Karpas-422 (cell line): ENCODE data around the gene SPACA9. TPM values are rescaled to one million over a fixed set of nuclear protein-coding genes. Genes with fewer than 3 reads are reported as not detected.
A peak's percentile ranks its signal among the peaks of the same experiment; 100 is the strongest.

ENCODE experiments used
- DNase-seq: peaks from one replicate; pipeline ENCODE4 v3.0.0-alpha.2; 2015
- H2AFZ ChIP-seq: fragments of 200-600 bp; sonication (generic); 2 replicates; pipeline ENCODE4 v1.6.1; 2014; ENCODE audit warnings: antibody characterized with exemption, low read length, mixed read lengths
- H3K27ac ChIP-seq: fragments of 200-600 bp; sonication (generic); 2 replicates; pipeline ENCODE4 v1.5.1; 2014; ENCODE audit warnings: mild to moderate bottlenecking, low read length, moderate library complexity
- H3K27me3 ChIP-seq: fragments of 200-600 bp; sonication (generic); 2 replicates; pipeline ENCODE4 v1.6.1; 2014; ENCODE audit warnings: low read length, mixed read lengths
- H3K36me3 ChIP-seq: fragments of 200-600 bp; sonication (generic); 2 replicates; pipeline ENCODE4 v1.6.1; 2014; ENCODE audit warnings: low read length, mixed read lengths; ENCODE audit not compliant: insufficient read depth
- H3K4me1 ChIP-seq: fragments of 200-600 bp; sonication (generic); 2 replicates; pipeline ENCODE4 v1.6.1; 2014; ENCODE audit warnings: mild to moderate bottlenecking, low read length, mixed read lengths
- H3K4me2 ChIP-seq: fragments of 200-600 bp; sonication (generic); 2 replicates; pipeline ENCODE4 v1.6.1; 2014; ENCODE audit warnings: low read length, low read depth, mild to moderate bottlenecking; ENCODE audit not compliant: poor library complexity, severe bottlenecking
- H3K4me3 ChIP-seq: fragments of 200-600 bp; sonication (generic); 2 replicates; pipeline ENCODE4 v1.5.1; 2014; ENCODE audit warnings: mild to moderate bottlenecking, antibody characterized with exemption, low read length, mixed read lengths
- H3K79me2 ChIP-seq: fragments of 200-600 bp; sonication (generic); 2 replicates; pipeline ENCODE4 v1.6.1; 2014; ENCODE audit warnings: mild to moderate bottlenecking, low read length, mixed read lengths
- H3K9ac ChIP-seq: fragments of 200-600 bp; sonication (generic); 2 replicates; pipeline ENCODE4 v1.6.0; 2014; ENCODE audit warnings: low read length
- H3K9me2 ChIP-seq: fragments of 200-600 bp; sonication (generic), shearing (Covaris generic); replicated peaks from 2 replicates; pipeline ENCODE4 v1.6.0; 2014; ENCODE audit warnings: mild to moderate bottlenecking, low read length, moderate library complexity; ENCODE audit not compliant: insufficient read depth
- H3K9me3 ChIP-seq: fragments of 300-700, 200-600 bp; sonication (generic); 2 replicates; pipeline ENCODE4 v1.6.1; 2014; ENCODE audit warnings: low read length, mixed read lengths
- H4K20me1 ChIP-seq: fragments of 200-600 bp; sonication (generic); 2 replicates; pipeline ENCODE4 v1.6.1; 2014; ENCODE audit warnings: mild to moderate bottlenecking, antibody characterized with exemption, low read length, low read depth; ENCODE audit not compliant: insufficient read depth
- total RNA-seq: library from RNA; depleted of rRNA; stranded (reverse); fragments of >200 nt; shearing (Covaris generic); gene quantifications from 2 replicates; pipeline ENCODE4 v1.2.3, GENCODE V29; 2014; ENCODE audit warnings: low replicate concordance; rRNA removed

Gene SPACA9
- total RNA-seq, 1 experiment from 2014 or later, result 13.5 TPM

DNA sequence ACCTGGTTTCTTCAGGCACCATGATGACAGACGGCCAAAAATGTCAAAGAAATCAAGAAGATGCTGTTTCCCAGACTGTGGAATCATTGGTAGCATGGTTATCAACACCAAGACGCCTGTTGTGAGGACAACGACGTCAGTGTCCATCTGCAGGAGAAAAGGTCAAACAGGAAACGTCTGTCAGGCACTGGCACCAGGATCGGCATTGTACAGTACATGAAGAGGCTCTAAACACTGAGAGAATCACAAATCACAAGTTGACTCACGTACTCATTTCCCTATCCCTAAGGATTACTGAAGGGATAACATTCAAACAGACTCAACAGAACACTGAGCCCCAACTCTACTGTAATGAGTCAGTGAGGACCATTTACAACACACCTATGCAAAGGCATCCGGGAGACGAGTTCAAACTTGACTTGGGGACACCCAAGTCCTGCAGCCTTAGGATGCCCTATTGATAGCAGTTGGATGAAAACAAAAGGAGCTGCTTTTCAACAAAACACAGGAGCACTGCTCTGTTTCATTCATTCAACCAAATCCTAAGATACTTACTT, 44.7 kb downstream of the SPACA9 start:
- Histone ChIP-seq H4K20me1 (no peaks in the 10 kb centered on the region), H3K9me3 (no peaks in the 10 kb centered on the region), H3K4me2 (no peak overlapping the region), H3K4me3 (no peak overlapping the region), H3K4me1 (no peaks in the 10 kb centered on the region; the same call in 1 of the 2 replicates), H3K9ac (no peak overlapping the region), H3K79me2 (0 out of 2 replicates have a peak, but pooled peaks cover 3% of the 10 kb centered on the region), H3K9me2 (no peaks in the 10 kb centered on the region), H2AFZ (no peak overlapping the region), H3K27me3 (no peaks in the 10 kb centered on the region), H3K36me3 (peaks cover 65% of the 10 kb centered on the region), H3K27ac (no peak overlapping the region)
- DNase-seq, result no peak

DNA sequence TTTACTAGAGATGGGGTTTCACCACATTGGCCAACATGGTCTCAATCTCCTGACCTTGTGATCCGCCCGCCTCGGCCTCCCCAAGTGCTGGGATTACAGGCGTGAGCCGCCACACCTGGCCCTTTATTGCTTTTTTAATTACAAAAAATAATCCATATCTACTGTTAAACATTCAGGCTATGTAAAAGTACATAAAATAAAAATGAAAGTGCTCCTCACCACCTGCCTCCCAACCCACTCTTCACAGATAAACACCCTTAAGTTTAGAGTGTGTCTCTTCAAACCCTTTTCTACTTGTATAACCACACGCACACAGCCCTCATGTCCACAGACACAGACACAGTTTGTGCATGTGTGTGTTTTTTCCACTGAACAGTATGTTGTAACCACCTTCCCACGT, 49.0 kb downstream of the SPACA9 start:
- peaks cover 45% of the 10 kb centered on the region; the same call in 1 of the 2 replicates for H3K36me3 ChIP-seq
- H3K4me3 ChIP-seq, result no peak overlapping the region
- H4K20me1 ChIP-seq, result no peaks in the 10 kb centered on the region
- H2AFZ ChIP-seq, result no peak overlapping the region
- H3K4me1 ChIP-seq, result no peaks in the 10 kb centered on the region; the same call in 1 of the 2 replicates
- no peak overlapping the region for H3K27ac ChIP-seq
- peaks cover 11% of the 10 kb centered on the region for H3K9me2 ChIP-seq
- H3K27me3 ChIP-seq, result no peaks in the 10 kb centered on the region
- H3K79me2 ChIP-seq, result peaks cover 21% of the 10 kb centered on the region
- no peak overlapping the region for H3K4me2 ChIP-seq
- H3K9ac ChIP-seq, result no peak overlapping the region
- H3K9me3 ChIP-seq, result no peaks in the 10 kb centered on the region
- no peak for DNase-seq

DNA sequence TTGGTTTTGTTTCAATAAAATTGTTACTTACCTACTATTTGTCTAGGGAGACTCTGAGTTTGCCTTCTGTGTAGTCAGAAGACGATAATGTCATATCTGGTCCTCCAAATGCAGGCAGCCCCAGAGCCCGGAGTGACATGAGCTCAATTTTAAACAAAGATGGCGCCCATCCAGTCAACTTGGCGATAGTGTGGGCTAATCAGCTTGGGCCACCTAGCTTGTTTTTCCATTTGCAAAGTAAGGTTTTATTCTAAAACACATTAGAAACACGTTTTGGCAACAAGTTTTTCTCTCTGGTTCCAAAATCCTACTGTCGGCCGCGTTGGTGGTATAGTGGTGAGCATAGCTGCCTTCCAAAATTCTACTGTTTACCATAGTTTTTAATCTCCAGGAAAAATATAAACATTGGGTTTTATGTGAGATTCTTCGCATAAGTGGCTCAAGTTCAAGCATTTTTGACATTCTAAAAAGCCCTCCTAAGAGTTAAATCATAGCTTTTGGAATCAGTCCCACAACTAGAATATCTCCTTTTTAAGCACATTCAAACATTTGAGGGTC, 52.6 kb downstream of the SPACA9 start:
- Histone ChIP-seq H3K36me3 (peaks cover 23% of the 10 kb centered on the region; the same call in 1 of the 2 replicates), H3K9ac (no peak overlapping the region), H3K4me2 (no peak overlapping the region), H3K27ac (peak overlapping the region; percentile 35; the same call in 1 of the 2 replicates), H3K79me2 (peaks cover 41% of the 10 kb centered on the region), H3K4me3 (no peak overlapping the region), H4K20me1 (no peaks in the 10 kb centered on the region), H3K9me3 (no peaks in the 10 kb centered on the region), H3K27me3 (no peaks in the 10 kb centered on the region), H2AFZ (no peak overlapping the region), H3K9me2 (peaks cover 11% of the 10 kb centered on the region), H3K4me1 (no peaks in the 10 kb centered on the region)
- DNase-seq, result no peak

DNA sequence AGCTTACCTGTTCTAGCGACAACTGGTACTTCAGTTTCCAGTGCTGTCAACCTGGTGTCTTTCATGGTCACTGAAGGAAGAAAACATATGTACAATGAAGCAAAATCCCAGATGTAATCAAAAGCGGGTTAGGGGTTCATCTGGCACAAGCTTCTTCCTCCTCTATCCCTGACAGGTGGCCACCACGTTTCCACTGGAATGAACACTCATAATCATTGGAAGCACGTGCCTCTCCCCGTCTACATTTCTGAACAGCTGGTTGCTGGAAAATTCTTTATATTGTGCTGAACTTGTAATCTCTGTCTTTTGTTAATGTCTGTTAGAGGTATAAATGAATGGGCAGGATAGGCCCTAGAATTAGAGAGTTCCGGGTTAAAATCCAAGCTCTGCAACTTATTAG, 56.3 kb downstream of the SPACA9 start:
- H3K27ac ChIP-seq, result no peak overlapping the region

DNA sequence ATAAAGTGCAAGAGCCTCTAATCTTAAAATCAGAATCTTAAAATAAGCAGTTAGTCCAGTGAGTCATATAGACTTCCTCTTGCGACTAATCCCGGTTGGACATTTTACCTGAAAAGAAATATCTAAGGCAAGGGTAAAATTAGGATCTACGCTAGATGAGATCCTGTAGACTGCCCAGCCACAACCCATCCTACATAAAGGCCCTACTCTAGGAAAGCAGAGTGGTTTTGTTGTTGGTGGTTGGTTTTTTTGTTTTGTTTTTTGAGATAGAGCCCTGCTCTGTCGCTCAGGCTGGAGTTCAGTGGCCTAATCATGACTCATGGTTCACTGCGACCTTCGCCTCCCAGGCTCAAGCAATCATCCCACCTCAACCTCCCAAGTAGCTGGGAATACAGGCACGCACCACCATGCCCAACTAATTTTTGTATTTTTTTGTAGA, 58.8 kb downstream of the SPACA9 start:
- no peaks in the 10 kb centered on the region for H3K27me3 ChIP-seq
- peaks cover 84% of the 10 kb centered on the region for H3K79me2 ChIP-seq
- no peak overlapping the region for H2AFZ ChIP-seq
- H3K4me1 ChIP-seq, result peaks cover 48% of the 10 kb centered on the region
- H3K4me3 ChIP-seq, result no peak overlapping the region
- no peak overlapping the region for H3K4me2 ChIP-seq
- no peak overlapping the region for H3K9ac ChIP-seq
- no peak overlapping the region; the same call in 1 of the 2 replicates for H3K27ac ChIP-seq
- H3K9me3 ChIP-seq, result no peaks in the 10 kb centered on the region
- DNase-seq, result no peak
- H4K20me1 ChIP-seq, result no peaks in the 10 kb centered on the region
- no peaks in the 10 kb centered on the region for H3K36me3 ChIP-seq
- no peaks in the 10 kb centered on the region for H3K9me2 ChIP-seq

More for the DNA sequence above, 56.3 kb downstream of the SPACA9 start:
- peaks cover 79% of the 10 kb centered on the region for H3K79me2 ChIP-seq
- no peaks in the 10 kb centered on the region for H3K9me3 ChIP-seq
- no peak overlapping the region for H3K4me3 ChIP-seq
- H3K4me2 ChIP-seq, result no peak overlapping the region
- no peak overlapping the region for H3K9ac ChIP-seq
- peaks cover 12% of the 10 kb centered on the region; the same call in 1 of the 2 replicates for H3K36me3 ChIP-seq
- no peak for DNase-seq
- no peaks in the 10 kb centered on the region for H3K27me3 ChIP-seq
- peaks cover 23% of the 10 kb centered on the region for H3K4me1 ChIP-seq
- H4K20me1 ChIP-seq, result no peaks in the 10 kb centered on the region
- H3K9me2 ChIP-seq, result peaks cover 11% of the 10 kb centered on the region
- no peak overlapping the region for H2AFZ ChIP-seq

DNA sequence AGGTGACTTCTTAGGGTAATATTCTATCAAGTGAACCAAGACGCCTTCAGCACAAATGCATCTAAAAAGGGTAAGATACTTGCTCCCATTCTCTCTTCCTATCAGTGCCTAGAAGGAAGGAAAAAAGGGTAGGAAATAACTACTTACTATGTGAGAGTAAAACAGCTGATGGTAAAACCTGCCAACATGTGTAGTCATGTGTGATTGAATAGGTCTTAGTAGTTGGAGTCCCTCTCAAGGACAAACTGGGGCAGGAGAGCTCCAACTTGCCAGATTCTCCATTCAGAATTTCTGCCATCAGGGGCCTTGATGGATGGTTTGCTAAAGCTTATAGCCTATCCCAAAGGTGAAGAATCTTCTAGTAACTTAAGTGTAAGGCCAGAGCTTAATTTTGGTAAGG, 60.5 kb downstream of the SPACA9 start:
- Histone ChIP-seq H3K9me2 (no peaks in the 10 kb centered on the region), H2AFZ (no peak overlapping the region), H3K4me3 (peak overlapping the region; percentile 18), H3K4me1 (peaks cover 61% of the 10 kb centered on the region), H3K27me3 (no peaks in the 10 kb centered on the region), H3K9me3 (no peaks in the 10 kb centered on the region), H3K36me3 (no peaks in the 10 kb centered on the region), H3K27ac (peak overlapping the region; percentile 94), H3K4me2 (peak overlapping the region; percentile 74), H4K20me1 (no peaks in the 10 kb centered on the region), H3K79me2 (peaks cover 82% of the 10 kb centered on the region), H3K9ac (0 out of 2 replicates have a peak overlapping the region, but pooled peaks have one; percentile 13)
- no peak for DNase-seq

Other genes starting within 250 kb of the SPACA9 start
- 19.5 and 21.8 TPM in 2 replicates for gene DDX31, start 208.9 kb upstream of the SPACA9 start, total RNA-seq
- 8.8 and 11.2 TPM in 2 replicates for gene GTF3C4, start 208.4 kb upstream of the SPACA9 start, total RNA-seq
- 1.3 TPM in 1 of 2 replicates, not detected in the other for gene AK8, start 614 bp upstream of the SPACA9 start, total RNA-seq
- gene TSC1, start 65.7 kb downstream of the SPACA9 start, total RNA-seq, result 33.4 and 59.2 TPM in 2 replicates
- gene GFI1B, start 99.8 kb downstream of the SPACA9 start, total RNA-seq, result 6.0 and 6.5 TPM in 2 replicates
- gene GTF3C5, start 152.1 kb downstream of the SPACA9 start, total RNA-seq, result 26.8 and 54.8 TPM in 2 replicates
- 0.19 and 1.9 TPM in 2 replicates for gene CEL, start 183.1 kb downstream of the SPACA9 start, total RNA-seq
- gene RALGDS, start 242.3 kb downstream of the SPACA9 start, total RNA-seq, result 69.2 and 99.2 TPM in 2 replicates